Measurements from ENCODE around the gene MAB21L2.

The MAB21L2 gene

GRCh38 chr4:150567070-150567469, 14.9 kb upstream of the MAB21L2 start:
- H3K4me3 ChIP-seq (ENCODE audit: low read depth, low read length), result no peak overlapping the region
- no peak for DNase-seq (ENCODE audit: low read depth)
- no peak for TF ChIP-seq CTCF (IDR thresholded peaks at IDR 0.05; ENCODE audit: control insufficient read depth, extremely low read depth, insufficient read depth)

DNA sequence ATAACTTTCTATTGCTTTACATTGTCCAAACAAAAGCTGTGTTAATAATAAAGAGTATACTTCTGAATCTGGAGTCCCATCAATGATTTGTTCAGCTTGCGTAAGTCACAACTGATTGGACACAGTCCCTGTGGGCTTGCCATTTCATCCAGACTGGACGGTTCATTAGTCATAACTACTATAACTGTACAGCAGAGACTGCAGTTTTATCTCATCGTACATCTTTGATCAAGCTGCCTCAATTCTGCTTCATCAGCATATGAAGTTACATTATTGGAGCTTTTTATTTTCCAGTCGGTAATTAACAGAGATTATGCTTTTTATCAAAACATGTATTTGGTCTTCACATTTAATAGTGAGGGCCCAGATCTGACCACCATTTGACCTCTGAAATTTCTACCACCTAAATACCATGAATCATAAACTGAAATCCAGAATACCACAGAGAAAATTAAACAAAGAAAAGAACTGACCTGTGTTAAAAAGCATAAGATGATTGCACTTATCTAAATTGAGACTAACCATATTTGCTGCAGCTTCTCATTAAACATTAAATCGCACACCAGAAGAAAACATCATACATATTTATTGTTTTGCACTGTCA, 12.5 kb upstream of the MAB21L2 start:
- peak; percentile 18 for DNase-seq (ENCODE audit: low read depth)
- TF ChIP-seq CTCF (IDR thresholded peaks at IDR 0.05; ENCODE audit: control insufficient read depth, extremely low read depth, insufficient read depth), result no peak
- H3K4me3 ChIP-seq (ENCODE audit: low read depth, low read length), result no peak overlapping the region

GRCh38 chr4:150569998-150570535, 11.9 kb upstream of the MAB21L2 start:
- no peak overlapping the region for H3K4me3 ChIP-seq (ENCODE audit: low read depth, low read length)
- TF ChIP-seq CTCF (IDR thresholded peaks at IDR 0.05; ENCODE audit: control insufficient read depth, extremely low read depth, insufficient read depth), result no peak
- DNase-seq (ENCODE audit: low read depth), result no peak

GRCh38 chr4:150570862-150571261, 11.1 kb upstream of the MAB21L2 start:
- H3K4me3 ChIP-seq (ENCODE audit: low read depth, low read length), result no peak overlapping the region
- DNase-seq (ENCODE audit: low read depth), result no peak
- TF ChIP-seq CTCF (IDR thresholded peaks at IDR 0.05; ENCODE audit: control insufficient read depth, extremely low read depth, insufficient read depth), result no peak

DNA sequence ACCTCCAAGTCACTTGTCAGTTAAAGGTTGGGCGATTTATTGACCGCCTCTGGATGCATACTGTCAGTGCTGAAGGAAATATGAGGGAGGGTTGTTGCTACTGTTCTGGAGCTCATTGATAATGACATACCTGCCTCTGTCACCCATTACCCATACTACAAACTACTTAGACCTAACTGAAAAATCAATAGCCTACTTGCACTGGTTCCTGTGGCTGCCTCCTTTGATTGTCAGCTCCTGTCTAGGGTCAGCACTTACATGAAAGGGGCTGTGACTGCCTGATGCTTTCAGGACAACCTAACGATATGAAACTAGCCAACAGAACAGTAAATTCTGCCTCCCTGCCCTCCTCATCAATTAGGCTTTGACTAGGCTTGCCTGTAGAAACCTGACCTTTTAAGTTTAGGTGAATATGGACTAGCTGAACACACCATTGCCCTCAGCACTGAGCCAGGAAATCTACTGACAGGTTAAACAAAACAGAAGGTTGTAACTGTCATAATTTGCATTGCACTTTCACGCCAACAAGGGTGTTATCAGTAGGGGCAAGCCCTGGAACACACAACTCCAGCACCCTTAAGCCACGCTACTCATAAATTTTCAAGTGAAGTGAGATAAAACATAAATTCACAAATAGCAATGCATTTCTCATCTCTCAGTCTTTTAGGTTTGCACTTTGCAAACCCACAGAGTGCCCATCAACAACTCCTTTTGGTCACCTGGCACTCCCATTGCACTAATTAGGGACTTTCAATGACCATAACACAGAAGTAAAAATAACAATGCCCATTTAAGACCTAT, 9.0 kb upstream of the MAB21L2 start:
- TF ChIP-seq CTCF (IDR thresholded peaks at IDR 0.05; ENCODE audit: control insufficient read depth, extremely low read depth, insufficient read depth), result no peak
- no peak overlapping the region for H3K4me3 ChIP-seq (ENCODE audit: low read depth, low read length)
- no peak for DNase-seq (ENCODE audit: low read depth)

DNA sequence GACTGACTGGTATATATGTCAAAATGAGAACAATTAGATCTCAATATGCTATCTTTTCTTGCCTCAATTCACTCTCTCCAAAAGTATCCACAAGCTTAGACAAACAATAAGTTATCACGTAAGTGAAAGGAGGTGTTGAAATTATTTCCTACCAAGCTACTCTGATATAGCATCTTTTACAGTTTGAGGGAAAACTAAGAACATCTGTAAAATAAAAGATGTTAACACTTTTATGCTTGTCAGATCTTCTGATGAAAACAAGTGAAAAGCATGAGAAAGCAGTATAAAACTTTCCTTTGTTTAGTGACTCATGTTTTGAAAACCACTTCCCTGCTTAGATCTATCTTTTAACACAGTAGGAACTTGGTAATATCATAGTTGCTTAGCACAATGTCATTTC, 8.4 kb upstream of the MAB21L2 start:
- TF ChIP-seq CTCF (IDR thresholded peaks at IDR 0.05; ENCODE audit: control insufficient read depth, extremely low read depth, insufficient read depth), result no peak
- DNase-seq (ENCODE audit: low read depth), result no peak
- no peak overlapping the region for H3K4me3 ChIP-seq (ENCODE audit: low read depth, low read length)
